Measurements from ENCODE around the gene PSMB7. TPM values are rescaled to one million over a fixed set of nuclear protein-coding genes. Genes with fewer than 3 reads are reported as not detected.

Gene PSMB7
- total RNA-seq, 1 donor from 2014 or later = 183 TPM

- H4K20me1 ChIP-seq (ENCODE audit: insufficient read depth, low read length) = peaks cover 12% of the 10 kb centered on the region
- FAIRE-seq (no peak), DNase-seq (ENCODE audit: low read depth) (no peak)
- TF ChIP-seq CTCF (IDR thresholded peaks at IDR 0.05; ENCODE audit: insufficient read depth, low read depth, low read length) (no peak), EZH2 (IDR thresholded peaks at IDR 0.05; ENCODE audit: insufficient read depth, low read length) (no peak)
- H3K79me2 ChIP-seq (ENCODE audit: insufficient read depth, low read length) = no peaks in the 10 kb centered on the region
- no peak overlapping the region for H2AFZ ChIP-seq (ENCODE audit: low read depth, low read length)
- no peak overlapping the region for H3K4me3 ChIP-seq (ENCODE audit: insufficient read depth, low read depth, low read length)
- H3K36me3 ChIP-seq (ENCODE audit: insufficient read depth, low read length) = peaks cover 20% of the 10 kb centered on the region
- H3K4me3 Mint-ChIP-seq (ENCODE audit: unreplicated experiment) = no peak overlapping the region
- H3K27me3 ChIP-seq (ENCODE audit: insufficient read depth, low read length) = no peaks in the 10 kb centered on the region
- no peaks in the 10 kb centered on the region for H3K9me3 ChIP-seq (ENCODE audit: insufficient read depth, low read depth, low read length)
- H3K9me3 Mint-ChIP-seq (ENCODE audit: unreplicated experiment) = peaks cover 10% of the 10 kb centered on the region
- H3K9ac ChIP-seq (ENCODE audit: low read length) = no peak overlapping the region
- no peaks in the 10 kb centered on the region for H3K27me3 Mint-ChIP-seq (ENCODE audit: low read depth, unreplicated experiment)
- peaks cover 6% of the 10 kb centered on the region for H3K4me1 Mint-ChIP-seq (ENCODE audit: low read depth, unreplicated experiment)
- no peak overlapping the region for H3K27ac ChIP-seq (ENCODE audit: low read depth, low read length)
- H3K4me2 ChIP-seq (ENCODE audit: low read length) = no peak overlapping the region
- peaks cover 17% of the 10 kb centered on the region for H3K4me1 ChIP-seq (ENCODE audit: insufficient read depth, low read length)
- H3K36me3 Mint-ChIP-seq (ENCODE audit: low read depth, unreplicated experiment) = peaks cover 36% of the 10 kb centered on the region
- H3K27ac Mint-ChIP-seq (ENCODE audit: unreplicated experiment) = no peak overlapping the region
Observed at GRCh38 chr9:124339603-124340146, 75.6 kb downstream of the PSMB7 start.

GRCh38 chr9:124337562-124337961, 77.7 kb downstream of the PSMB7 start:
- Mint-ChIP-seq H3K27me3 (ENCODE audit: low read depth, unreplicated experiment) (no peaks in the 10 kb centered on the region), H3K9me3 (ENCODE audit: unreplicated experiment) (peaks cover 10% of the 10 kb centered on the region), H3K27ac (ENCODE audit: unreplicated experiment) (no peak overlapping the region), H3K36me3 (ENCODE audit: low read depth, unreplicated experiment) (peaks cover 39% of the 10 kb centered on the region), H3K4me3 (ENCODE audit: unreplicated experiment) (no peak overlapping the region), H3K4me1 (ENCODE audit: low read depth, unreplicated experiment) (peaks cover under 1% of the 10 kb centered on the region)
- no peaks in the 10 kb centered on the region for H3K79me2 ChIP-seq (ENCODE audit: insufficient read depth, low read length)
- peaks cover 4% of the 10 kb centered on the region for H3K4me1 ChIP-seq (ENCODE audit: insufficient read depth, low read length)
- no peaks in the 10 kb centered on the region for H3K9me3 ChIP-seq (ENCODE audit: insufficient read depth, low read depth, low read length)
- no peak overlapping the region for H2AFZ ChIP-seq (ENCODE audit: low read depth, low read length)
- H3K9ac ChIP-seq (ENCODE audit: low read length) = no peak overlapping the region
- no peaks in the 10 kb centered on the region for H3K27me3 ChIP-seq (ENCODE audit: insufficient read depth, low read length)
- H3K4me2 ChIP-seq (ENCODE audit: low read length) = no peak overlapping the region
- H4K20me1 ChIP-seq (ENCODE audit: insufficient read depth, low read length) = peaks cover 15% of the 10 kb centered on the region
- no peak for TF ChIP-seq CTCF (IDR thresholded peaks at IDR 0.05; ENCODE audit: insufficient read depth, low read depth, low read length)
- no peak for TF ChIP-seq EZH2 (IDR thresholded peaks at IDR 0.05; ENCODE audit: insufficient read depth, low read length)
- no peak overlapping the region for H3K27ac ChIP-seq (ENCODE audit: low read depth, low read length)
- DNase-seq (ENCODE audit: low read depth) (no peak), FAIRE-seq (no peak)
- peaks cover 16% of the 10 kb centered on the region for H3K36me3 ChIP-seq (ENCODE audit: insufficient read depth, low read length)
- no peak overlapping the region for H3K4me3 ChIP-seq (ENCODE audit: insufficient read depth, low read depth, low read length)

GRCh38 chr9:124335320-124335707, 79.9 kb downstream of the PSMB7 start:
- Histone ChIP-seq H3K79me2 (ENCODE audit: insufficient read depth, low read length) (no peaks in the 10 kb centered on the region), H4K20me1 (ENCODE audit: insufficient read depth, low read length) (peaks cover 34% of the 10 kb centered on the region), H3K4me3 (ENCODE audit: insufficient read depth, low read depth, low read length) (no peak overlapping the region), H3K27me3 (ENCODE audit: insufficient read depth, low read length) (no peaks in the 10 kb centered on the region), H3K36me3 (ENCODE audit: insufficient read depth, low read length) (peaks cover 19% of the 10 kb centered on the region), H2AFZ (ENCODE audit: low read depth, low read length) (no peak overlapping the region), H3K27ac (ENCODE audit: low read depth, low read length) (no peak overlapping the region), H3K4me1 (ENCODE audit: insufficient read depth, low read length) (no peaks in the 10 kb centered on the region), H3K9ac (ENCODE audit: low read length) (no peak overlapping the region), H3K9me3 (ENCODE audit: insufficient read depth, low read depth, low read length) (no peaks in the 10 kb centered on the region), H3K4me2 (ENCODE audit: low read length) (no peak overlapping the region)
- no peak overlapping the region for H3K27ac Mint-ChIP-seq (ENCODE audit: unreplicated experiment)
- DNase-seq (ENCODE audit: low read depth) = no peak
- no peaks in the 10 kb centered on the region for H3K27me3 Mint-ChIP-seq (ENCODE audit: low read depth, unreplicated experiment)
- H3K4me1 Mint-ChIP-seq (ENCODE audit: low read depth, unreplicated experiment) = no peaks in the 10 kb centered on the region
- no peak overlapping the region for H3K4me3 Mint-ChIP-seq (ENCODE audit: unreplicated experiment)
- TF ChIP-seq EZH2 (IDR thresholded peaks at IDR 0.05; ENCODE audit: insufficient read depth, low read length) (no peak), CTCF (IDR thresholded peaks at IDR 0.05; ENCODE audit: insufficient read depth, low read depth, low read length) (no peak)
- peaks cover 40% of the 10 kb centered on the region for H3K36me3 Mint-ChIP-seq (ENCODE audit: low read depth, unreplicated experiment)
- FAIRE-seq = no peak
- H3K9me3 Mint-ChIP-seq (ENCODE audit: unreplicated experiment) = peaks cover 10% of the 10 kb centered on the region
